Glutamatergic neuron (in vitro differentiated cells): Measurements from ENCODE around the gene C6. TPM values are rescaled to one million over a fixed set of nuclear protein-coding genes. Genes with fewer than 3 reads are reported as not detected.

Source experiments
- DNase-seq: peaks from one replicate; pipeline ENCODE4 v3.0.0; 2022
- H3K27ac Mint-ChIP-seq: one replicate; pipeline ENCODE4 v1.8.0; 2020; ENCODE audit warnings: mild to moderate bottlenecking, mixed read lengths, inconsistent platforms; ENCODE audit not compliant: unreplicated experiment
- H3K27me3 Mint-ChIP-seq: one replicate; pipeline ENCODE4 v1.8.0; 2020; ENCODE audit warnings: mild to moderate bottlenecking, moderate library complexity, mixed read lengths, inconsistent platforms; ENCODE audit not compliant: unreplicated experiment
- H3K36me3 Mint-ChIP-seq: one replicate; pipeline ENCODE4 v1.8.0; 2020; ENCODE audit warnings: mild to moderate bottlenecking, mixed read lengths, inconsistent platforms; ENCODE audit not compliant: unreplicated experiment
- H3K4me1 Mint-ChIP-seq: one replicate; pipeline ENCODE4 v1.8.0; 2020; ENCODE audit warnings: mild to moderate bottlenecking, low read depth, mixed read lengths, inconsistent platforms; ENCODE audit not compliant: unreplicated experiment
- H3K4me3 Mint-ChIP-seq: one replicate; pipeline ENCODE4 v1.8.0; 2020; ENCODE audit warnings: mild to moderate bottlenecking, mixed read lengths, inconsistent platforms; ENCODE audit not compliant: unreplicated experiment
- H3K9me3 Mint-ChIP-seq: one replicate; pipeline ENCODE4 v1.8.0; 2020; ENCODE audit warnings: mild to moderate bottlenecking, moderate library complexity, mixed read lengths, inconsistent platforms; ENCODE audit not compliant: unreplicated experiment
- CTCF ChIP-seq: fragments of 200-600 bp; sonication (generic); IDR thresholded peaks from one replicate; pipeline ENCODE4 v1.5.0; 2021; ENCODE audit not compliant: partially characterized antibody, unreplicated experiment
- long read RNA-seq: library from polyadenylated mRNA; unstranded; transcript quantifications from one replicate; pipeline ENCODE4 v2.0.0, GENCODE V29; 2020; ENCODE audit not compliant: unreplicated experiment
- total RNA-seq: library from RNA; stranded (reverse); fragmentation: NEBNext Ultra II Directional; extraction: Animal tissue kit (Norgen Biotek cat#: 25700); gene quantifications from one replicate; pipeline ENCODE4 v1.2.1, GENCODE V29; 2021; ENCODE audit not compliant: unreplicated experiment

Gene C6
- total RNA-seq = not detected
- long read RNA-seq = 0 reads

GRCh38 chr5:41213340-41213739 is at the start of gene C6:
Gene C6, minus strand, starts transcription at chr5:41213532. Its CDS starts 10,302 bp downstream, at chr5:41203230.
- Mint-ChIP-seq H3K36me3 (no peaks in the 10 kb centered on the region), H3K27me3 (no peaks in the 10 kb centered on the region), H3K9me3 (peaks cover 1% of the 10 kb centered on the region), H3K4me1 (no peaks in the 10 kb centered on the region), H3K4me3 (no peak within 1 kb of the TSS), H3K27ac (no peak within 1 kb of the TSS)
- DNase-seq = no peak
- no peak for TF ChIP-seq CTCF

GRCh38 chr5:41256400-41256799 is 43.1 kb upstream of the C6 start:
- Mint-ChIP-seq H3K27ac (no peak overlapping the region), H3K9me3 (no peaks in the 10 kb centered on the region), H3K4me3 (no peak overlapping the region), H3K4me1 (no peaks in the 10 kb centered on the region), H3K27me3 (no peaks in the 10 kb centered on the region), H3K36me3 (no peaks in the 10 kb centered on the region)
- no peak for TF ChIP-seq CTCF
- DNase-seq = no peak

- no peak overlapping the region for H3K27ac Mint-ChIP-seq
- no peak overlapping the region for H3K4me3 Mint-ChIP-seq
- no peaks in the 10 kb centered on the region for H3K4me1 Mint-ChIP-seq
Observed at GRCh38 chr5:41253109-41253508, 39.8 kb upstream of the C6 start.

GRCh38 chr5:41252036-41252435 is 38.7 kb upstream of the C6 start:
- DNase-seq = no peak
- TF ChIP-seq CTCF = no peak
- Mint-ChIP-seq H3K4me1 (no peaks in the 10 kb centered on the region), H3K4me3 (no peak overlapping the region), H3K36me3 (no peaks in the 10 kb centered on the region), H3K9me3 (no peaks in the 10 kb centered on the region), H3K27me3 (no peaks in the 10 kb centered on the region), H3K27ac (no peak overlapping the region)

More at GRCh38 chr5:41253109-41253508, 39.8 kb upstream of the C6 start:
- H3K9me3 Mint-ChIP-seq = no peaks in the 10 kb centered on the region
- no peaks in the 10 kb centered on the region for H3K36me3 Mint-ChIP-seq
- H3K27me3 Mint-ChIP-seq = no peaks in the 10 kb centered on the region
- no peak for DNase-seq
- no peak for TF ChIP-seq CTCF

GRCh38 chr5:41250351-41250987 is 37.1 kb upstream of the C6 start:
- no peak for DNase-seq
- Mint-ChIP-seq H3K9me3 (no peaks in the 10 kb centered on the region), H3K4me3 (no peak overlapping the region), H3K36me3 (no peaks in the 10 kb centered on the region), H3K4me1 (no peaks in the 10 kb centered on the region), H3K27ac (no peak overlapping the region), H3K27me3 (no peaks in the 10 kb centered on the region)
- no peak for TF ChIP-seq CTCF
